Suprapubic skin (tissue), 4 donors: ENCODE data around the gene ACKR3. TPM values are rescaled to one million over a fixed set of nuclear protein-coding genes. Genes with fewer than 3 reads are reported as not detected.

Experiments
- DNase-seq, 2 donors: peaks; one replicate each; pipeline ENCODE4 v3.0.0-alpha.2; 2019; ENCODE audit warnings: low spot score in 2 of 2
- H3K27ac ChIP-seq: fragments of 200-600 bp; sonication (generic); one replicate; pipeline ENCODE4 v1.5.1; 2019
- H3K27me3 ChIP-seq: fragments of 200-600 bp; sonication (generic); one replicate; pipeline ENCODE4 v1.5.1; 2019
- H3K36me3 ChIP-seq: fragments of 200-600 bp; sonication (generic); one replicate; pipeline ENCODE4 v1.5.1; 2019
- H3K4me1 ChIP-seq: fragments of 200-600 bp; sonication (generic); one replicate; pipeline ENCODE4 v1.5.1; 2019
- H3K4me3 ChIP-seq: fragments of 200-600 bp; sonication (generic); one replicate; pipeline ENCODE4 v1.5.1; 2019; ENCODE audit warnings: mild to moderate bottlenecking
- H3K9me3 ChIP-seq: fragments of 200-600 bp; sonication (generic); one replicate; pipeline ENCODE4 v1.5.1; 2019
- EP300 ChIP-seq: sonication (generic); formaldehyde crosslinking; IDR thresholded peaks from one replicate; pipeline ENCODE4 v1.6.1; 2017; ENCODE audit warnings: antibody characterized with exemption
- POLR2A ChIP-seq, 2 donors: fragments of 450-650 bp; IDR thresholded peaks; one replicate each; pipeline ENCODE4 v1.6.1; 2017; ENCODE audit warnings: antibody characterized with exemption in 2 of 2, mild to moderate bottlenecking in 2 of 2, moderate library complexity in 2 of 2
- POLR2AphosphoS5 ChIP-seq, 3 donors: sonication (generic); formaldehyde crosslinking; IDR thresholded peaks; one replicate each; pipeline ENCODE4 v1.6.1; 2017; ENCODE audit warnings: antibody characterized with exemption in 3 of 3
- WGBS: methylation state at CpG from one replicate; pipeline ENCODE4 v1.1.5; 2018; 5-methylcytosine and 5-hydroxymethylcytosine counted together
- total RNA-seq, 4 donors: library from RNA; depleted of rRNA; stranded (reverse); fragments of >200 nt; gene quantifications; one replicate each; pipeline ENCODE4 v1.1.0, GENCODE V29; 2016
- TF ChIP-seq, protein P1 (sequence below), 2 donors: fragments of 200-600 bp in 1 of 2; fragments of 450-650 bp in 1 of 2; sonication (generic) in 1 of 2; IDR thresholded peaks; one replicate each; pipeline ENCODE4 v1.5.1; 2016 to 2019; ENCODE audit warnings: antibody characterized with exemption in 2 of 2, mild to moderate bottlenecking in 1 of 2, moderate library complexity in 1 of 2

ACKR3 gene
- 10 to 100 TPM; 15.8 to 51.5 (median 34.9) TPM for total RNA-seq

DNA sequence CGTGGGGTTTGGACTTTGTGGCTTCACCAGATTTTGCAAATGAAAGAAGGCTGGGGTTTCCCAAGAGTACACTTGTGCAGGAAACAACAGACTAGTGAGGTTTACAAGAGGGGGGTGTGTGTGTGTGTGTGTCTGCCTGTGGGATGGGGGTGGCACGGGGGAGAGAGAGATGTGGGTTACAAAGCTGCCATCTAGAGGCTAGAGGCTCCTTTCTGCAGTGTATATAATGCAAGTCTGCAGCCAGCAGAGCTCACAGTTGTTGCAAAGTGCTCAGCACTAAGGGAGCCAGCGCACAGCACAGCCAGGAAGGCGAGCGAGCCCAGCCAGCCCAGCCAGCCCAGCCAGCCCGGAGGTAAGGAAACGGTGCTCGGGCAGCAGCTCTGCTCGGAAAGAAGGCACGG is at the start of gene ACKR3:
Gene ACKR3 (plus strand): TSS at position 253 of the 401 bp plus-strand sequence. CDS start 10,641 bp downstream, outside the sequence.
- peak; percentile 86 for DNase-seq
- 0% methylated on average over 10 of the region's 10 CpGs for WGBS
- peak in 1 of 3 donors; percentile 28 for TF ChIP-seq POLR2AphosphoS5 (IDR thresholded peaks at IDR 0.05)
- no peak for TF ChIP-seq EP300
- peak; percentile 40 to 87 for TF ChIP-seq POLR2A (IDR thresholded peaks at IDR 0.05)
- TF ChIP-seq, protein P1, sequence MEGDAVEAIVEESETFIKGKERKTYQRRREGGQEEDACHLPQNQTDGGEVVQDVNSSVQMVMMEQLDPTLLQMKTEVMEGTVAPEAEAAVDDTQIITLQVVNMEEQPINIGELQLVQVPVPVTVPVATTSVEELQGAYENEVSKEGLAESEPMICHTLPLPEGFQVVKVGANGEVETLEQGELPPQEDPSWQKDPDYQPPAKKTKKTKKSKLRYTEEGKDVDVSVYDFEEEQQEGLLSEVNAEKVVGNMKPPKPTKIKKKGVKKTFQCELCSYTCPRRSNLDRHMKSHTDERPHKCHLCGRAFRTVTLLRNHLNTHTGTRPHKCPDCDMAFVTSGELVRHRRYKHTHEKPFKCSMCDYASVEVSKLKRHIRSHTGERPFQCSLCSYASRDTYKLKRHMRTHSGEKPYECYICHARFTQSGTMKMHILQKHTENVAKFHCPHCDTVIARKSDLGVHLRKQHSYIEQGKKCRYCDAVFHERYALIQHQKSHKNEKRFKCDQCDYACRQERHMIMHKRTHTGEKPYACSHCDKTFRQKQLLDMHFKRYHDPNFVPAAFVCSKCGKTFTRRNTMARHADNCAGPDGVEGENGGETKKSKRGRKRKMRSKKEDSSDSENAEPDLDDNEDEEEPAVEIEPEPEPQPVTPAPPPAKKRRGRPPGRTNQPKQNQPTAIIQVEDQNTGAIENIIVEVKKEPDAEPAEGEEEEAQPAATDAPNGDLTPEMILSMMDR (IDR thresholded peaks at IDR 0.05), result peak in 1 of 2 donors; percentile 15
- Histone ChIP-seq H3K27ac (peak within 1 kb of the TSS; percentile 89), H3K4me1 (peaks cover 62% of the 10 kb centered on the region), H3K9me3 (no peaks in the 10 kb centered on the region), H3K36me3 (no peaks in the 10 kb centered on the region), H3K4me3 (peak within 1 kb of the TSS; percentile 53), H3K27me3 (peaks cover 2% of the 10 kb centered on the region)

DNA sequence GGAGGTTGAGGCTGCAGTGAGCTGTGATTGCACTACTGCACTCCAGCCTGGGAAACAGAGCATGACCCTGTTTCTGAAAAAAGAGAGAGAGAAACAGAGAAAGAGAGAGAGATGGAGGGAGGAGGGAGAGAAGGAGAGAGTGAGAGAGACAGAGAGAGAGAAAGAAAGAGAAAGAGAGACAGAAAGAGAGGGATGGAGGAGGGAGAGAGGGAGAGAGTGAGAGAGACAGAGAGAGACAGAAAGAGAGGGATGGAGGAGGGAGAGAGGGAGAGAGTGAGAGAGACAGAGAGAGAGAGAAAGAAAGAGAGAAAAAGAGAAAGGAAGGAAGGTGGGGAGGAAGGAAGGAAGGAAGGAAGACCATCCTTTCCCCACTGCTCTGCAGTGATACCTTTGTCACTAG is 48.1 kb upstream of the ACKR3 start:
- peaks cover 8% of the 10 kb centered on the region for H3K27me3 ChIP-seq
- H3K4me3 ChIP-seq, result no peak overlapping the region
- H3K4me1 ChIP-seq, result no peaks in the 10 kb centered on the region
- H3K36me3 ChIP-seq, result no peaks in the 10 kb centered on the region
- H3K9me3 ChIP-seq, result no peaks in the 10 kb centered on the region
- TF ChIP-seq POLR2AphosphoS5 (IDR thresholded peaks at IDR 0.05), result no peak
- TF ChIP-seq POLR2A (IDR thresholded peaks at IDR 0.05), result no peak
- TF ChIP-seq EP300, result no peak
- TF ChIP-seq, protein P1 (IDR thresholded peaks at IDR 0.05), result no peak
- H3K27ac ChIP-seq, result no peak overlapping the region
- no peak for DNase-seq

DNA sequence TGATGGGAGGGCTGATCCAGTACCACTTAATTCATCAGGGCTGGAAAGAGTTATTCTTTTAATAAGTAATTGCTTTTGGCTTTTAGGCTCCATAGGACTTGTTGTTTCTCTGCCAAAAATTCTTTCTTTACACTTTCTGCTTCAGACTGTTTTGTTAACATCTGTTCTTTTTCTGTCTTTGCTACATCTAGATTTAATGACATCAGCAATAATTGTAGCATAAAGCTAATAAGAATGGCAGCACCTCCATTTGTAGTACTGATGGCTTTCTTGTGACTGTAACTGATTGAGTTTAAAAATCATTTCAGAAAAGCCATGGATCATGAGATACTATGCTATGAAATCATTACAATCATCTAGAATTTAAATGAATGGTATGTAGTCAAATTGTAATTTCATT is 46.4 kb upstream of the ACKR3 start:
- no peak overlapping the region for H3K27ac ChIP-seq
- H3K9me3 ChIP-seq, result no peaks in the 10 kb centered on the region
- H3K36me3 ChIP-seq, result no peaks in the 10 kb centered on the region
- no peak for DNase-seq
- TF ChIP-seq, protein P1 (IDR thresholded peaks at IDR 0.05), result no peak
- no peak for TF ChIP-seq POLR2AphosphoS5 (IDR thresholded peaks at IDR 0.05)
- TF ChIP-seq EP300, result no peak
- no peak for TF ChIP-seq POLR2A (IDR thresholded peaks at IDR 0.05)
- H3K4me3 ChIP-seq, result no peak overlapping the region
- H3K27me3 ChIP-seq, result peaks cover 8% of the 10 kb centered on the region
- no peaks in the 10 kb centered on the region for H3K4me1 ChIP-seq

DNA sequence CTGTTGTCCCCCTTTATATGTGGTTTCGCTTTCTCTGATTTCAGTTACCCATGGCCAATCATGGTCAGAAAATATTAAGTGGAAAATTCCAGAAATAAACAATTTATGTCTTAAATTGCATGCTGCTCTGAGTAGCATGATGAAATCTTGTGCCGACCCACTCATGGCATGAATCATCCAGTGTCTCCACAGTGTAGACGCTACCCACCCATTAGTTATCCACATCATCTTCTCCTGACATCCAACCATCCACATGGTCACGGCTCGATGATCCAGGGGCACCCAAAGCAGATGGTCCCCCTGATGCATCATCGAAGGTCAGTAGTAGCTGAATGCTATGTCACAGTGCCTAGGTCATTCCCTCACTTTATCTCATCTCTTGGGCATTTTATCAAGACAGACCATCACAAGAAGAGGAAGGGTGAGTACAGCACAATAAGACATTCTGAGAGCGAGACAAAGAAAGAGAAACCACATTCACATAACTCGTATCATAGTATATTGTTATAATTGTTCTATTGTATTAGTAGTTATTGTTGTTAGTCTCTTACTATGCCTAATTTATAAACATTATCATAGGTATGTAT is 44.1 kb upstream of the ACKR3 start:
- no peaks in the 10 kb centered on the region for H3K9me3 ChIP-seq
- 91% methylated on average over 8 of the region's 8 CpGs for WGBS

DNA sequence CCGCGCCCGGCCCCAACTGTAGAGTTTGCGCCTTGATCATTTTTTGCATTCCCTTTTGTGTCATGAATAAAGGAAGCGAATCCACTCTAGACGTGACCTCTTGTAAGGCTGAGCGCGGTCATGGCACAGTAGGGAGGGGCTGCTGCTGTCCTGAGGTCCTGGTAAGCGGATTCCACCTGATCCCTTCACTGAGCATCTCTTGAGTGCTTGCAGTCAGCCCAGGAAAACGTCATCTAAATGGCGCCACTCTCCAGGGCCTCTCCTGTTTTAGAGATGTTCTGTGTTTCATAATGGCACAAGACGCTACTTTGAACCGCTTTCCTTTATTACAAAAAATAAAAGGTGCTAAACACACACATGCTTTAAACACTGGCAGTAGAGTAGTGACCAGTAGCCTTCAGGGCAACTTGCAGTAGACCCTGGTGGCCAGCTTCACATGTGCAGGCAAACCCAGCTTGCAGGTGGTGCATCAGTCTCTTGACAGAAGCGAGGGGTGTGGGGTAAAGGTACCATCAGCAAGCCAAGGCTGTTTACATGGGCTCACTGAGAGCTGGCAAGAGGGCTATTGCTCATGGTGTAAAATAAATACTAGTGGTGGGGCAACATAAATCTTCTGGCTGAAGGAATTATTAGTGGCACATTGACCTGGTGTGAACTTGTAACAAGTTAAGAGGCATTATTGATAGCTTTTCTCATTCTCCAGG is 43.0 kb upstream of the ACKR3 start:
- H3K36me3 ChIP-seq, result no peaks in the 10 kb centered on the region
- H3K9me3 ChIP-seq, result no peaks in the 10 kb centered on the region
- H3K27me3 ChIP-seq, result peaks cover 5% of the 10 kb centered on the region
- DNase-seq, result no peak
- 93% methylated on average over 14 of the region's 14 CpGs for WGBS
- TF ChIP-seq, protein P1 (IDR thresholded peaks at IDR 0.05), result no peak
- TF ChIP-seq POLR2A (IDR thresholded peaks at IDR 0.05) (no peak), POLR2AphosphoS5 (IDR thresholded peaks at IDR 0.05) (no peak), EP300 (no peak)
- no peak overlapping the region for H3K4me3 ChIP-seq
- no peak overlapping the region for H3K27ac ChIP-seq
- H3K4me1 ChIP-seq, result no peaks in the 10 kb centered on the region

More for the DNA sequence above, 44.1 kb upstream of the ACKR3 start:
- no peak overlapping the region for H3K27ac ChIP-seq
- H3K27me3 ChIP-seq, result peaks cover 7% of the 10 kb centered on the region
- H3K4me3 ChIP-seq, result no peak overlapping the region
- DNase-seq, result no peak
- TF ChIP-seq POLR2AphosphoS5 (IDR thresholded peaks at IDR 0.05) (no peak), EP300 (no peak), POLR2A (IDR thresholded peaks at IDR 0.05) (no peak)
- TF ChIP-seq, protein P1 (IDR thresholded peaks at IDR 0.05), result no peak
- no peaks in the 10 kb centered on the region for H3K36me3 ChIP-seq
- no peaks in the 10 kb centered on the region for H3K4me1 ChIP-seq
